Fibroblast of skin of back (primary cell): Measurements from ENCODE around the gene GGA2.
A peak's percentile ranks its signal among the peaks of the same experiment; 100 is the strongest.
"Not testable (repeated sequence)": the region's sequence is repeated elsewhere in the genome, so short reads cannot be mapped to it uniquely, and the experiment has no call there.

Source experiments
- DNase-seq: peaks from one replicate; pipeline ENCODE4 v3.0.0-alpha.2; 2013

Gene GGA2

GRCh38 chr16:23523321-23523720 lies 13.0 kb upstream of the GGA2 start:
- DNase-seq = no peak

GRCh38 chr16:23521965-23522364 lies 11.7 kb upstream of the GGA2 start:
- no peak for DNase-seq

- no peak for DNase-seq
These were observed 10.9 kb upstream of the GGA2 start for GRCh38 chr16:23521037-23521743.

- no peak for DNase-seq
These were observed 10.2 kb upstream of the GGA2 start for GRCh38 chr16:23520500-23520899.

GRCh38 chr16:23519282-23519681 lies 9.0 kb upstream of the GGA2 start:
- DNase-seq = no peak

GRCh38 chr16:23518435-23518891 lies 8.2 kb upstream of the GGA2 start:
- DNase-seq = no peak

GRCh38 chr16:23516366-23517137 lies 6.3 kb upstream of the GGA2 start:
- no peak for DNase-seq

GRCh38 chr16:23515881-23516280 lies 5.6 kb upstream of the GGA2 start:
- DNase-seq = no peak

GRCh38 chr16:23514381-23515152 lies 4.3 kb upstream of the GGA2 start:
- no peak for DNase-seq

GRCh38 chr16:23512168-23512695 lies 1.9 kb upstream of the GGA2 start:
- no peak for DNase-seq

- no peak for DNase-seq
These were observed 1.4 kb upstream of the GGA2 start for GRCh38 chr16:23511731-23512130.

GRCh38 chr16:23510915-23511270 lies 599 bp upstream of the GGA2 start:
- DNase-seq = not testable (repeated sequence)

- peak; percentile 41 for DNase-seq
These were observed 521 bp downstream of the GGA2 start for GRCh38 chr16:23509782-23510163.

- DNase-seq = no peak
These were observed 896 bp downstream of the GGA2 start for GRCh38 chr16:23509441-23509754.

GRCh38 chr16:23508589-23509440 lies 1.5 kb downstream of the GGA2 start:
- DNase-seq = peak; percentile 16

- DNase-seq = no peak
These were observed 3.7 kb downstream of the GGA2 start for GRCh38 chr16:23506606-23506994.

- DNase-seq = no peak
These were observed 4.4 kb downstream of the GGA2 start for GRCh38 chr16:23505671-23506605.

GRCh38 chr16:23505180-23505665 lies 5.1 kb downstream of the GGA2 start:
- no peak for DNase-seq

- peak; percentile 96 for DNase-seq
These were observed 5.7 kb downstream of the GGA2 start for GRCh38 chr16:23504453-23505179.

GRCh38 chr16:23504076-23504452 lies 6.2 kb downstream of the GGA2 start:
- DNase-seq = peak; percentile 46
